ENCODE results near the gene POLK. TPM values are rescaled to one million over a fixed set of nuclear protein-coding genes. Genes with fewer than 3 reads are reported as not detected.

Gene POLK
- total RNA-seq, 5 donors from 2014 or later (not counting 1 experiment from before 2014, with no cell fraction given), result 21.8 to 26.2 (median 25.0) TPM

- peaks cover 16 to 17% (median 16%) of the 10 kb centered on the region in 3 donors for H3K9me3 Mint-ChIP-seq
- Histone ChIP-seq H3K36me3 (ENCODE audit: control insufficient read depth in 2 of 2, extremely low read depth in 1 of 2, insufficient read depth in 1 of 2, low read length in 1 of 2) (peaks cover 3 to 4% of the 10 kb centered on the region in 2 donors), H3K4me3 (ENCODE audit: control insufficient read depth in 1 of 2, extremely low read depth in 1 of 2, low read length in 1 of 2) (no peak overlapping the region), H3K27ac (ENCODE audit: low read length) (no peak overlapping the region), H3K4me1 (ENCODE audit: control insufficient read depth in 1 of 2, extremely low read depth in 1 of 2, insufficient read depth in 2 of 2, low read length in 2 of 2) (peaks cover 0 to 5% of the 10 kb centered on the region in 2 experiments), H3K27me3 (replicated peaks in 1 of 2; ENCODE audit: control insufficient read depth in 2 of 2, extremely low read depth in 1 of 2, insufficient read depth in 2 of 2, low read length in 1 of 2) (no peaks in the 10 kb centered on the region), H3K9me3 (peaks cover 6% of the 10 kb centered on the region)
- no peaks in the 10 kb centered on the region for H3K27me3 Mint-ChIP-seq
- 84% methylated on average over 3 of the region's 6 CpGs for WGBS (ENCODE audit: insufficient coverage)
- peaks cover 25 to 31% (median 27%) of the 10 kb centered on the region in 3 donors for H3K4me1 Mint-ChIP-seq
- DNase-seq (no peak), ATAC-seq (replicated peaks in 1 of 4) (no peak)
- POLR2A ChIA-PET, result no interaction called here
- CTCF ChIA-PET, result no interaction called here
- peaks cover 45% of the 10 kb centered on the region for H3K36me3 Mint-ChIP-seq
- H3K4me3 Mint-ChIP-seq, result no peak overlapping the region
- H3K27ac Mint-ChIP-seq, result no peak overlapping the region
These were observed 25.1 kb downstream of the POLK start for GRCh38 chr5:75536694-75537360.

- Mint-ChIP-seq H3K27ac (no peak overlapping the region), H3K36me3 (peaks cover 34% of the 10 kb centered on the region), H3K4me3 (no peak overlapping the region), H3K9me3 (peaks cover 12 to 15% (median 12%) of the 10 kb centered on the region in 3 donors), H3K4me1 (peaks cover 24 to 29% (median 24%) of the 10 kb centered on the region in 3 donors), H3K27me3 (no peaks in the 10 kb centered on the region)
- Histone ChIP-seq H3K27me3 (replicated peaks in 1 of 2; ENCODE audit: control insufficient read depth in 2 of 2, extremely low read depth in 1 of 2, insufficient read depth in 2 of 2, low read length in 1 of 2) (no peaks in the 10 kb centered on the region), H3K36me3 (ENCODE audit: control insufficient read depth in 2 of 2, extremely low read depth in 1 of 2, insufficient read depth in 1 of 2, low read length in 1 of 2) (peaks cover 3 to 4% of the 10 kb centered on the region in 2 donors), H3K4me1 (ENCODE audit: control insufficient read depth in 1 of 2, extremely low read depth in 1 of 2, insufficient read depth in 2 of 2, low read length in 2 of 2) (peaks cover 0 to 5% of the 10 kb centered on the region in 2 experiments), H3K27ac (ENCODE audit: low read length) (no peak overlapping the region), H3K9me3 (peaks cover 6% of the 10 kb centered on the region), H3K4me3 (ENCODE audit: control insufficient read depth in 1 of 2, extremely low read depth in 1 of 2, low read length in 1 of 2) (no peak overlapping the region)
- WGBS (ENCODE audit: insufficient coverage), result no CpG with 5 or more reads among the region's 1 CpG
- DNase-seq, result no peak
- ATAC-seq (replicated peaks in 1 of 4), result no peak
- ChIA-PET CTCF (interaction anchor here in 1 of 2 donors (0.5 kb wide), 1 partner anchor 65 kb away, joined by 6 read pairs; no protein-coding TSS in a partner anchor), POLR2A (interaction anchor here in 1 of 2 donors (0.6 kb wide), 1 partner anchor 1108 kb away, joined by 4 read pairs; no protein-coding TSS in a partner anchor)
These were observed 26.5 kb downstream of the POLK start for GRCh38 chr5:75538211-75538610.

DNA sequence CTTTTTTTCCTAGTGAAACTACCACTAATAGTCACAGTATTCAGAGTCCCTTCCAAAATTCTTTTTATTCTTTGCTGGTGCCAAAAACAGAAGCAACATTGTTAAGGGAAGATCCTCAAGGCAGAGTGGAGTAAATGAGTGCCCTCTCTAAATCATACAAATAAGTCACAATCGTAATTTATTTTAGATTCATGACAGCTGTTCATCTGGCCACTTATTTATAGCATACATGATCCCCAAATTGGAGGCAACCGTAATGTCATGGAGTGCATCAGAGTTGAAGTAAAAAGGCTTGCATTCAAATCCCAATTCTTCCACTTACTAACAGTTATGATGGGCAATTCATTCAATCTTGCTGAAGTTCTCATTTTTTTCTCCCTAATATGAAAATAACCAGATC is 33.4 kb downstream of the POLK start:
- POLR2A ChIA-PET, result no interaction called here
- H3K27me3 ChIP-seq (replicated peaks in 1 of 2; ENCODE audit: control insufficient read depth in 2 of 2, extremely low read depth in 1 of 2, insufficient read depth in 2 of 2, low read length in 1 of 2), result no peaks in the 10 kb centered on the region
- DNase-seq (no peak), ATAC-seq (replicated peaks in 1 of 4) (no peak)
- CTCF ChIA-PET, result interaction anchor here in 1 of 2 donors (0.5 kb wide), 1 partner anchor 266 kb away, joined by 3 read pairs; no protein-coding TSS in a partner anchor
- no peaks in the 10 kb centered on the region for H3K4me1 ChIP-seq (ENCODE audit: control insufficient read depth in 1 of 2, extremely low read depth in 1 of 2, insufficient read depth in 2 of 2, low read length in 2 of 2)
- H3K36me3 ChIP-seq (ENCODE audit: control insufficient read depth in 2 of 2, extremely low read depth in 1 of 2, insufficient read depth in 1 of 2, low read length in 1 of 2), result peaks cover 0 to 6% of the 10 kb centered on the region in 2 donors
- H3K4me3 ChIP-seq (ENCODE audit: control insufficient read depth in 1 of 2, extremely low read depth in 1 of 2, low read length in 1 of 2), result no peak overlapping the region
- no peaks in the 10 kb centered on the region for H3K27me3 Mint-ChIP-seq
- H3K27ac ChIP-seq (ENCODE audit: low read length), result no peak overlapping the region
- peaks cover 22% of the 10 kb centered on the region for H3K36me3 Mint-ChIP-seq
- H3K4me1 Mint-ChIP-seq, result peaks cover 0 to 3% (median 0%) of the 10 kb centered on the region in 3 donors
- H3K4me3 Mint-ChIP-seq, result no peak overlapping the region
- H3K9me3 Mint-ChIP-seq, result no peaks in the 10 kb centered on the region
- WGBS (ENCODE audit: insufficient coverage), result no CpG with 5 or more reads among the region's 2 CpGs
- no peak overlapping the region for H3K27ac Mint-ChIP-seq
- H3K9me3 ChIP-seq, result no peaks in the 10 kb centered on the region

- POLR2A ChIA-PET, result interaction anchor here in 1 of 2 donors (0.7 kb wide), 1 partner anchor 43 kb away, joined by 3 read pairs; no protein-coding TSS in a partner anchor
- Histone ChIP-seq H3K27ac (ENCODE audit: low read length) (no peak overlapping the region), H3K4me3 (ENCODE audit: control insufficient read depth in 1 of 2, extremely low read depth in 1 of 2, low read length in 1 of 2) (no peak overlapping the region), H3K27me3 (replicated peaks in 1 of 2; ENCODE audit: control insufficient read depth in 2 of 2, extremely low read depth in 1 of 2, insufficient read depth in 2 of 2, low read length in 1 of 2) (no peaks in the 10 kb centered on the region), H3K4me1 (ENCODE audit: control insufficient read depth in 1 of 2, extremely low read depth in 1 of 2, insufficient read depth in 2 of 2, low read length in 2 of 2) (no peaks in the 10 kb centered on the region), H3K36me3 (ENCODE audit: control insufficient read depth in 2 of 2, extremely low read depth in 1 of 2, insufficient read depth in 1 of 2, low read length in 1 of 2) (peaks cover 0 to 6% of the 10 kb centered on the region in 2 donors), H3K9me3 (no peaks in the 10 kb centered on the region)
- DNase-seq, result no peak
- no peak for ATAC-seq (replicated peaks in 1 of 4)
- Mint-ChIP-seq H3K27me3 (no peaks in the 10 kb centered on the region), H3K36me3 (peaks cover 33% of the 10 kb centered on the region), H3K4me1 (peaks cover 0 to 3% (median 0%) of the 10 kb centered on the region in 3 donors), H3K4me3 (no peak overlapping the region), H3K9me3 (no peaks in the 10 kb centered on the region), H3K27ac (no peak overlapping the region)
- WGBS (ENCODE audit: insufficient coverage), result 100% methylated on average over 3 of the region's 6 CpGs
- CTCF ChIA-PET, result no interaction called here
These were observed 35.1 kb downstream of the POLK start for GRCh38 chr5:75546830-75547229.

- H3K4me1 Mint-ChIP-seq, result peaks cover 0 to 3% (median 0%) of the 10 kb centered on the region in 3 donors
- no peaks in the 10 kb centered on the region for H3K9me3 Mint-ChIP-seq
- H3K27ac ChIP-seq (ENCODE audit: low read length), result no peak overlapping the region
- 100% methylated on average over 2 of the region's 3 CpGs for WGBS (ENCODE audit: insufficient coverage)
- DNase-seq (no peak), ATAC-seq (replicated peaks in 1 of 4) (no peak)
- CTCF ChIA-PET, result no interaction called here
- no peaks in the 10 kb centered on the region for H3K9me3 ChIP-seq
- no peak overlapping the region for H3K4me3 Mint-ChIP-seq
- no peaks in the 10 kb centered on the region for H3K4me1 ChIP-seq (ENCODE audit: control insufficient read depth in 1 of 2, extremely low read depth in 1 of 2, insufficient read depth in 2 of 2, low read length in 2 of 2)
- POLR2A ChIA-PET, result no interaction called here
- H3K27me3 Mint-ChIP-seq, result no peaks in the 10 kb centered on the region
- no peak overlapping the region for H3K27ac Mint-ChIP-seq
- H3K4me3 ChIP-seq (ENCODE audit: control insufficient read depth in 1 of 2, extremely low read depth in 1 of 2, low read length in 1 of 2), result no peak overlapping the region
- no peaks in the 10 kb centered on the region for H3K27me3 ChIP-seq (replicated peaks in 1 of 2; ENCODE audit: control insufficient read depth in 2 of 2, extremely low read depth in 1 of 2, insufficient read depth in 2 of 2, low read length in 1 of 2)
- H3K36me3 ChIP-seq (ENCODE audit: control insufficient read depth in 2 of 2, extremely low read depth in 1 of 2, insufficient read depth in 1 of 2, low read length in 1 of 2), result peaks cover 0 to 10% of the 10 kb centered on the region in 2 donors
- H3K36me3 Mint-ChIP-seq, result peaks cover 40% of the 10 kb centered on the region
These were observed 36.1 kb downstream of the POLK start for GRCh38 chr5:75547812-75548211.

GRCh38 chr5:75550597-75550996 is 38.9 kb downstream of the POLK start:
- Mint-ChIP-seq H3K9me3 (no peaks in the 10 kb centered on the region), H3K4me1 (peaks cover 0 to 2% (median 0%) of the 10 kb centered on the region in 3 donors), H3K36me3 (peaks cover 51% of the 10 kb centered on the region), H3K27ac (no peak overlapping the region), H3K4me3 (no peak overlapping the region), H3K27me3 (no peaks in the 10 kb centered on the region)
- H3K4me1 ChIP-seq (ENCODE audit: control insufficient read depth in 1 of 2, extremely low read depth in 1 of 2, insufficient read depth in 2 of 2, low read length in 2 of 2), result no peaks in the 10 kb centered on the region
- H3K9me3 ChIP-seq, result no peaks in the 10 kb centered on the region
- ATAC-seq (replicated peaks in 1 of 4), result no peak
- no CpG with 5 or more reads among the region's 1 CpG for WGBS (ENCODE audit: insufficient coverage)
- H3K27ac ChIP-seq (ENCODE audit: low read length), result no peak overlapping the region
- no peaks in the 10 kb centered on the region for H3K27me3 ChIP-seq (replicated peaks in 1 of 2; ENCODE audit: control insufficient read depth in 2 of 2, extremely low read depth in 1 of 2, insufficient read depth in 2 of 2, low read length in 1 of 2)
- no peak for DNase-seq
- H3K36me3 ChIP-seq (ENCODE audit: control insufficient read depth in 2 of 2, extremely low read depth in 1 of 2, insufficient read depth in 1 of 2, low read length in 1 of 2), result peaks cover 0 to 20% of the 10 kb centered on the region in 2 donors
- ChIA-PET POLR2A (no interaction called here), CTCF (no interaction called here)
- H3K4me3 ChIP-seq (ENCODE audit: control insufficient read depth in 1 of 2, extremely low read depth in 1 of 2, low read length in 1 of 2), result no peak overlapping the region
